Spleen (tissue), 11 donors: Measurements from ENCODE around the gene SMIM45.
A peak's percentile ranks its signal among the peaks of the same experiment; 100 is the strongest.

ENCODE experiments used
- DNase-seq: peaks from one replicate; pipeline ENCODE4 v3.0.0-alpha.2; 2020
- H3K27ac ChIP-seq, 8 donors: fragments of 200-600 bp; sonication (generic) in 7 of 8; 1 replicate in 4 of 8; 2 replicates in 4 of 8; pipeline versions ENCODE4 v1.5.0 to v1.8.0; 2016 to 2021; ENCODE audit warnings: inconsistent platforms in 4 of 8, mild to moderate bottlenecking in 4 of 8, moderate library complexity in 1 of 8
- H3K27me3 ChIP-seq, 7 donors: fragments of 200-600 bp; sonication (generic) in 6 of 7; replicated peaks in 1 of 7; 1 replicate in 4 of 7; 2 replicates in 3 of 7; pipeline versions ENCODE4 v1.5.0 to v1.8.0; 2016 to 2021; ENCODE audit warnings: inconsistent platforms in 3 of 7, mild to moderate bottlenecking in 1 of 7
- H3K36me3 ChIP-seq, 6 donors: fragments of 200-600 bp; sonication (generic) in 5 of 6; 1 replicate in 4 of 6; 2 replicates in 2 of 6; pipeline versions ENCODE4 v1.5.0 to v1.8.0; 2016 to 2021; ENCODE audit warnings: inconsistent platforms in 2 of 6
- H3K4me1 ChIP-seq, 6 donors: fragments of 200-600 bp; sonication (generic) in 5 of 6; 1 replicate in 3 of 6; 2 replicates in 3 of 6; pipeline versions ENCODE4 v1.5.0 to v1.8.0; 2016 to 2021; ENCODE audit warnings: inconsistent platforms in 3 of 6
- H3K4me3 ChIP-seq, 8 donors: fragments of 200-600 bp; sonication (generic) in 7 of 8; 1 replicate in 4 of 8; 2 replicates in 4 of 8; pipeline versions ENCODE4 v1.5.0 to v1.8.0; 2016 to 2021; ENCODE audit warnings: inconsistent platforms in 4 of 8, mild to moderate bottlenecking in 4 of 8, moderate library complexity in 2 of 8
- H3K9me3 ChIP-seq, 8 donors: fragments of 200-600 bp; sonication (generic) in 7 of 8; 1 replicate in 4 of 8; 2 replicates in 4 of 8; pipeline versions ENCODE4 v1.5.0 to v1.8.0; 2016 to 2021; ENCODE audit warnings: inconsistent platforms in 4 of 8
- CTCF ChIP-seq, 11 experiments: fragments of 200-600 bp in 7 of 11; fragments of 450-650 bp in 4 of 11; sonication (generic) in 4 of 11; IDR thresholded peaks in 8 of 11; conservative IDR thresholded peaks in 3 of 11; 1 replicate in 7 of 11; 2 replicates in 4 of 11; pipeline versions ENCODE4 v1.4.0 to v1.8.0; 2016 to 2021; ENCODE audit warnings: antibody characterized with exemption in 11 of 11, inconsistent platforms in 4 of 11, mild to moderate bottlenecking in 1 of 11
- POLR2A ChIP-seq, 3 donors: fragments of 450-650 bp; IDR thresholded peaks; one replicate each; pipeline ENCODE4 v1.5.1; 2017; ENCODE audit warnings: antibody characterized with exemption in 3 of 3, mild to moderate bottlenecking in 1 of 3
- POLR2AphosphoS5 ChIP-seq, 3 donors: sonication (generic); formaldehyde crosslinking; IDR thresholded peaks; one replicate each; pipeline ENCODE4 v1.5.1; 2017; ENCODE audit warnings: antibody characterized with exemption in 3 of 3
- WGBS, 5 donors: extraction: QIAGEN DNeasy Blood & Tissue Kit in 3 of 5; methylation state at CpG; one replicate each; pipeline versions ENCODE4 v1.1.5 to v1.1.7; 2013 to 2018; 5-methylcytosine and 5-hydroxymethylcytosine counted together
- intact Hi-C: fragments of 100-400 bp; cut with DNase I; formaldehyde crosslinking; loops from one replicate; pipeline ENCODE4 v1.15.0; 2023; ENCODE audit warnings: low total_unique reads
- donor health status: healthy with polysubstance abuse.
- donor health status: DM: no; HTN: no; CAD: no; lungs with moderate emphysema.
- donor health status: DM: no; HTN: no; CAD: no.
- donor health status: Bipolar disorder and iron deficiency.
- donor health status: healthy.
- donor health status: DM: no; HTN: no; CAD: no.
- donor health status: DM: yes; HTN: yes; CAD: no.

SMIM45 gene

GRCh38 chr22:41928593-41929417 is 23.1 kb upstream of the SMIM45 start:
- peak; percentile 83 for DNase-seq

DNA sequence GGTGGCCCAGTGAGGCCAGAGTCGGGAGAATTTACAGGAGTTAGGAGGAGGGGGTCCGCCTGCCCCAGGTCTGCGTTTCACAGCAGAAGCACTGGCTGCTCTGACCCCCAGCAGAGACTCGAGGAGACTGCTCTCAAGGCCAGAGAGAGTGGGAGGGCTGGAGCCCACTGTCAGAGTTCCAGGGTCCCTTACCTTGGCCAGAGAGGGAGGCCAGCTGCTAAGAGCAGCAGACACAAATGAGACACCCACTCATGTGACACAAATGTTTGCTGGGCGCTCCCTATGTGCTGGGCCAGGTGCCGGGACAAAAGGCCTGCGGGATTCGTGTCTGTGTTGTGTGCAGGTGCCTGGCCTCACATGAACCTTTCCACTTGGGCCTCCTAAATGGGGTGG is 22.5 kb upstream of the SMIM45 start:
- H3K27me3 ChIP-seq, result peaks cover 0 to 28% (median 20%) of the 10 kb centered on the region in 7 donors
- H3K36me3 ChIP-seq, result peaks cover 0 to 5% (median 0%) of the 10 kb centered on the region in 6 donors
- no peaks in the 10 kb centered on the region for H3K9me3 ChIP-seq
- TF ChIP-seq CTCF (IDR thresholded peaks at IDR 0.05 in 8 of 11, conservative IDR thresholded peaks at IDR 0.05 in 3 of 11), result no peak
- TF ChIP-seq POLR2AphosphoS5 (IDR thresholded peaks at IDR 0.05), result no peak
- TF ChIP-seq POLR2A (IDR thresholded peaks at IDR 0.05), result no peak
- intact Hi-C loops, result no loop called here
- peak overlapping the region in 7 of 8 donors; percentile 22 to 99 (median 92) for H3K27ac ChIP-seq
- peaks cover 3 to 100% (median 77%) of the 10 kb centered on the region in 6 donors for H3K4me1 ChIP-seq
- 61 to 79% (median 75%) methylated on average over 7 to 8 of the region's 8 CpGs for WGBS, 5 donors
- peak; percentile 67 for DNase-seq
- H3K4me3 ChIP-seq, result no peak overlapping the region

More at GRCh38 chr22:41928593-41929417, 23.1 kb upstream of the SMIM45 start:
- H3K4me3 ChIP-seq, result peak overlapping the region in 1 of 8 donors; percentile 4
- H3K36me3 ChIP-seq, result peaks cover 0 to 5% (median 0%) of the 10 kb centered on the region in 6 donors
- TF ChIP-seq CTCF (IDR thresholded peaks at IDR 0.05 in 8 of 11, conservative IDR thresholded peaks at IDR 0.05 in 3 of 11), result no peak
- TF ChIP-seq POLR2AphosphoS5 (IDR thresholded peaks at IDR 0.05), result peak in 2 of 3 donors; percentile 36 to 41
- intact Hi-C loops, result no loop called here
- 59 to 70% (median 67%) methylated on average over 13 to 14 of the region's 14 CpGs for WGBS, 5 donors
- peaks cover 3 to 100% (median 76%) of the 10 kb centered on the region in 6 donors for H3K4me1 ChIP-seq
- H3K27ac ChIP-seq, result peak overlapping the region in 7 of 8 donors; percentile 51 to 99 (median 92)
- no peaks in the 10 kb centered on the region for H3K9me3 ChIP-seq
- peaks cover 0 to 33% (median 20%) of the 10 kb centered on the region in 7 donors for H3K27me3 ChIP-seq

DNA sequence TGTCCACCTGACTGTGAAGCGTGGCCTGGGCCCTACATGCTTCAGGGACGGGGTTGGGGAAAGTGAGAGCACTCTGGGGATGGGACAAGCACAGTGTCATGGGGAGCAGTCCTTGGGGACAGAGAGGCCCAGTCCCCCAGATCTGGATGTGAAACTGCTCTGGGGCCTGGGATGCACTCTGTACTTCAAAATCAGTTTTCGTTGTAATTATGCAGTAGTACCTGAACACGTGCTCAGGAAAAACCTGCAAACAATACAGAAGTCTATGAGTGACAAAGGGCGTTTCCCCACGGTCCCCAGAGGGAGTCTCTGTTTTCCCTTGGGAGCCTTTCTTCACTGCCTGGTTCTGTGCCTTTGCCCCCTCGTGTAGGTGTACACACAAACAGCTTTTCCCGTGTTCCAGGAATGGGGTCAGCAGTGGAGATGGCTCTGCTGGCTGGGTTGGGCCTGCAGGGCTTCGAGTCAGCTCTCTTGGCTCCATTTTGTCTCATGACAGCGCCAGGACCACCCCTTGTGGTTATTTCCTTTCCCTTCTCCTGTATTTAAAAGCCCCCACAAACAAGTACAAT is 20.2 kb upstream of the SMIM45 start:
- peak; percentile 65 for DNase-seq
- WGBS, 5 donors, result 59 to 78% (median 73%) methylated on average over 10 of the region's 10 CpGs
- Histone ChIP-seq H3K27ac (peak overlapping the region in 7 of 8 donors; percentile 22 to 95 (median 89)), H3K4me1 (peaks cover 0 to 100% (median 74%) of the 10 kb centered on the region in 6 donors), H3K4me3 (no peak overlapping the region), H3K27me3 (peaks cover 0 to 7% (median 2%) of the 10 kb centered on the region in 7 donors), H3K9me3 (no peaks in the 10 kb centered on the region), H3K36me3 (peaks cover 0 to 2% (median 0%) of the 10 kb centered on the region in 6 donors)
- intact Hi-C loops, result no loop called here
- TF ChIP-seq POLR2AphosphoS5 (IDR thresholded peaks at IDR 0.05), result peak in 2 of 3 donors; percentile 56 to 67
- TF ChIP-seq CTCF (IDR thresholded peaks at IDR 0.05 in 8 of 11, conservative IDR thresholded peaks at IDR 0.05 in 3 of 11), result no peak

DNA sequence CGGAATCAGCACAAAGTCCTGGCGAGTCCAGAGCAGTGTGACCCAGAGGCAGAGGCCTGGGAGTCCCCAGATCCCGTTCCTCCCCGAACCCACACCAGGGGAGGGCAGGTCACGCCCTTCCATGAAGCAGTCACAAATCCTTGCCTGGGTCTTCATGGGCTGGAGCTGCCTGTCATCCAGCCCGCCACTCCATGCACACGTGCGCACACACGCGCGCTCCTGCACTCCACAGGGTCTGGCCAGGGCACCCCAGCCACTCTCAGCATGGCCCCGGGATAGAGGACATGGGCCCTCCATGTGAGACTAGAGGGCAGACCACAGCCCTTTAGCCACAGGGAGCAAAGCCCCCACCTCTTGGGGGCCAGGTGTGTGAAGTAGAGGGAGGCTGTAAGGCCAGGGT is 19.6 kb upstream of the SMIM45 start:
- Histone ChIP-seq H3K4me3 (no peak overlapping the region), H3K4me1 (peaks cover 0 to 100% (median 72%) of the 10 kb centered on the region in 6 donors), H3K36me3 (peaks cover 0 to 8% (median 0%) of the 10 kb centered on the region in 6 donors), H3K9me3 (no peaks in the 10 kb centered on the region), H3K27me3 (peaks cover 0 to 1% (median 0%) of the 10 kb centered on the region in 7 donors), H3K27ac (peak overlapping the region in 5 of 8 donors; percentile 27 to 95 (median 90))
- 91 to 100% (median 94%) methylated on average over 4 to 12 of the region's 12 CpGs for WGBS, 5 donors
- no peak for TF ChIP-seq CTCF (IDR thresholded peaks at IDR 0.05 in 8 of 11, conservative IDR thresholded peaks at IDR 0.05 in 3 of 11)
- TF ChIP-seq POLR2A (IDR thresholded peaks at IDR 0.05), result no peak
- no peak for TF ChIP-seq POLR2AphosphoS5 (IDR thresholded peaks at IDR 0.05)
- intact Hi-C loops, result no loop called here
- peak; percentile 76 for DNase-seq
